GM23338 (cell line): ENCODE data around the gene CCNG2. TPM values are rescaled to one million over a fixed set of nuclear protein-coding genes. Genes with fewer than 3 reads are reported as not detected.

Experiments
- ATAC-seq: fragments of 200-7000 bp; cut with Tn5 transposase; 3 replicates; pipeline ENCODE4 v1.9.1; 2020
- DNase-seq: peaks from one replicate; pipeline ENCODE4 v3.0.0-alpha.2; 2015; ENCODE audit warnings: low spot score
- H2AFZ ChIP-seq: fragments of 200-600 bp; sonication (generic); 2 replicates; pipeline ENCODE4 v1.8.0; 2016; ENCODE audit warnings: antibody characterized with exemption, mild to moderate bottlenecking, moderate library complexity
- H3F3A ChIP-seq: fragments of 200-600 bp; sonication (generic); replicated peaks from 2 replicates; pipeline ENCODE4 v1.8.0; 2017; ENCODE audit warnings: antibody characterized with exemption, mixed run types, low read depth
- H3K27ac ChIP-seq: fragments of 200-600 bp; sonication (generic); 2 replicates; pipeline ENCODE4 v1.6.1; 2016; ENCODE audit warnings: low read depth
- H3K27me3 ChIP-seq: fragments of 200-600 bp; sonication (generic); 2 replicates; pipeline ENCODE4 v1.8.0; 2016; ENCODE audit warnings: mild to moderate bottlenecking, mixed run types, moderate library complexity; ENCODE audit not compliant: insufficient read depth
- H3K36me3 ChIP-seq: fragments of 200-600 bp; sonication (generic); 2 replicates; pipeline ENCODE4 v1.8.0; 2016; ENCODE audit warnings: mild to moderate bottlenecking; ENCODE audit not compliant: insufficient read depth
- H3K4me1 ChIP-seq: fragments of 200-600 bp; sonication (generic); 2 replicates; pipeline ENCODE4 v1.8.0; 2016; ENCODE audit warnings: mild to moderate bottlenecking, moderate library complexity; ENCODE audit not compliant: insufficient read depth
- H3K4me2 ChIP-seq: fragments of 200-600 bp; sonication (generic); 2 replicates; pipeline ENCODE4 v1.7.1; 2017; ENCODE audit warnings: mixed run types
- H3K4me3 ChIP-seq: fragments of 200-600 bp; sonication (generic); 2 replicates; pipeline ENCODE4 v1.6.1; 2016; ENCODE audit warnings: mixed run types
- H3K79me2 ChIP-seq: fragments of 200-600 bp; sonication (generic); replicated peaks from 2 replicates; pipeline ENCODE4 v1.8.0; 2017; ENCODE audit warnings: mild to moderate bottlenecking; ENCODE audit not compliant: insufficient read depth
- H3K9me2 ChIP-seq: fragments of 200-600 bp; sonication (generic); 2 replicates; pipeline ENCODE4 v1.8.0; 2017; ENCODE audit not compliant: insufficient read depth
- H4K20me1 ChIP-seq: fragments of 200-600 bp; sonication (generic); replicated peaks from 2 replicates; pipeline ENCODE4 v1.8.0; 2017; ENCODE audit warnings: mild to moderate bottlenecking; ENCODE audit not compliant: insufficient read depth
- H3K27ac Mint-ChIP-seq: 2 replicates; pipeline ENCODE4 v1.8.0; 2020; ENCODE audit warnings: inconsistent platforms, mild to moderate bottlenecking, moderate library complexity, mixed read lengths
- H3K27me3 Mint-ChIP-seq: 3 replicates; pipeline ENCODE4 v1.8.0; 2022; ENCODE audit warnings: low read depth, mild to moderate bottlenecking, moderate library complexity, mixed read lengths, inconsistent platforms; ENCODE audit not compliant: insufficient read depth, poor library complexity
- H3K36me3 Mint-ChIP-seq: 3 replicates; pipeline ENCODE4 v1.8.0; 2021; ENCODE audit warnings: low read depth, mild to moderate bottlenecking, inconsistent platforms, moderate library complexity, mixed read lengths
- H3K4me1 Mint-ChIP-seq: 3 replicates; pipeline ENCODE4 v1.8.0; 2020; ENCODE audit warnings: mild to moderate bottlenecking, inconsistent platforms, mixed read lengths
- H3K4me3 Mint-ChIP-seq: 3 replicates; pipeline ENCODE4 v1.8.0; 2021; ENCODE audit warnings: moderate library complexity, mild to moderate bottlenecking, inconsistent platforms, mixed read lengths
- H3K9me3 Mint-ChIP-seq: 3 replicates; pipeline ENCODE4 v1.8.0; 2020; ENCODE audit warnings: moderate library complexity, mild to moderate bottlenecking, inconsistent platforms, mixed read lengths
- CREB1 ChIP-seq: fragments of 250-450 bp; sonication (Bioruptor Pico); IDR thresholded peaks from 2 replicates; pipeline ENCODE4 v1.5.0; 2020; ENCODE audit warnings: low read depth, mild to moderate bottlenecking, moderate library complexity
- CTCF ChIP-seq, 2 experiments: fragments of 200-600 bp in 1 of 2; sonication (generic) in 1 of 2; conservative IDR thresholded peaks; 2 replicates each; pipeline versions ENCODE4 v1.5.1 to v1.6.1; 2016 to 2017; ENCODE audit warnings: antibody characterized with exemption in 2 of 2, low read depth in 2 of 2, mild to moderate bottlenecking in 2 of 2, moderate library complexity in 1 of 2
- ETS1 ChIP-seq: IDR thresholded peaks from 2 replicates; pipeline ENCODE4 v1.6.1; 2016; ENCODE audit warnings: antibody characterized with exemption
- EZH2 ChIP-seq: fragments of 200-600 bp; sonication (generic); IDR thresholded peaks from one replicate; pipeline ENCODE4 v1.8.0; 2017; ENCODE audit warnings: antibody characterized with exemption, mild to moderate bottlenecking, low read depth; ENCODE audit not compliant: unreplicated experiment
- EZH2phosphoT487 ChIP-seq: fragments of 200-600 bp; sonication (generic); IDR thresholded peaks from one replicate; pipeline ENCODE4 v1.8.1; 2018; ENCODE audit warnings: antibody characterized with exemption; ENCODE audit not compliant: unreplicated experiment
- JUNB ChIP-seq: IDR thresholded peaks from one replicate; pipeline ENCODE4 v1.6.1; 2016; ENCODE audit warnings: antibody characterized with exemption; ENCODE audit not compliant: unreplicated experiment
- NANOG ChIP-seq: IDR thresholded peaks from 2 replicates; pipeline ENCODE4 v1.6.1; 2016; ENCODE audit warnings: antibody characterized with exemption, borderline replicate concordance
- POLR2AphosphoS5 ChIP-seq: IDR thresholded peaks from 2 replicates; pipeline ENCODE4 v1.6.1; 2016; ENCODE audit warnings: antibody characterized with exemption, low read depth
- REST ChIP-seq: IDR thresholded peaks from one replicate; pipeline ENCODE4 v1.6.1; 2018; ENCODE audit warnings: antibody characterized with exemption; ENCODE audit not compliant: unreplicated experiment
- STAT1 ChIP-seq: IDR thresholded peaks from one replicate; pipeline ENCODE4 v1.6.1; 2016; ENCODE audit warnings: antibody characterized with exemption; ENCODE audit not compliant: unreplicated experiment
- ZNF114 ChIP-seq: fragments of 250-450 bp; sonication (Bioruptor Pico); IDR thresholded peaks from 2 replicates; pipeline ENCODE4 v1.5.0; 2020; ENCODE audit warnings: mild to moderate bottlenecking, moderate library complexity
- ZNF331 ChIP-seq: fragments of 250-450 bp; sonication (Bioruptor Pico); IDR thresholded peaks from 2 replicates; pipeline ENCODE4 v1.5.0; 2020; ENCODE audit warnings: low read depth, mild to moderate bottlenecking, moderate library complexity
- polyA plus RNA-seq: library from polyadenylated mRNA; unstranded; fragments of >200 nt; fragmentation: Nextera tagmentation; extraction: Ambion mirVana; gene quantifications from 2 replicates; pipeline ENCODE4 v1.2.1, GENCODE V29; 2016
- total RNA-seq: library from RNA; depleted of rRNA; stranded (reverse); fragments of >200 nt; shearing (Covaris generic); gene quantifications from 2 replicates; pipeline ENCODE4 v1.2.3, GENCODE V29; 2014
- TF ChIP-seq, protein P1 (sequence below): fragments of 250-450 bp; sonication (Bioruptor Pico); IDR thresholded peaks from 2 replicates; pipeline ENCODE4 v1.5.0; 2020; ENCODE audit warnings: mild to moderate bottlenecking, moderate library complexity

CCNG2 gene
- total and polyA plus RNA-seq, 2 experiments from 2014 or later: 7.1 to 16.5 TPM

DNA sequence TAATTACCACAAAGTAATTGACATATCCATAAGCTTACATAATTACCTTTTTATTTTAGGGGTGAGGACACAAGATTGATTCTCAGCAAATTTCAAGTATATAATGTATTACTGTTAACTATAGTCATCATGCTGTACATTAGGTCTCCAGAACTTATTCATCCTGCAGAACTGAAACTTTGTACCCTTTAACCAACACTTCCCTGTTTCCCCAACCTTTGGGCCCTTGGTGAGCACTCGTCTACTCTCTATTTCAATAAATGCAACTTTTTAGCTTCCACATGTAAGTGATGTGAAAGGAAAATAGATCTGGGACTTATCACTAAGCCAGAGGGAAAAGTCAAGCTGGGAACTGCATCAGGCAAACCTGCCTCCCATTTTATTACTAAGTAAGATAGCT lies 33.6 kb upstream of the CCNG2 start:
- no peak overlapping the region for H3K4me3 ChIP-seq
- no peaks in the 10 kb centered on the region for H3K9me2 ChIP-seq
- H3K4me1 ChIP-seq: peaks cover 32% of the 10 kb centered on the region
- ATAC-seq (no peak), DNase-seq (no peak)
- no peak for TF ChIP-seq POLR2AphosphoS5
- no peak for TF ChIP-seq CREB1
- TF ChIP-seq ZNF331 (CRISPR knock-in tag): no peak
- no peak for TF ChIP-seq CTCF (conservative IDR thresholded peaks at IDR 0.05; ENCODE audit: low read depth in 2 of 2)
- TF ChIP-seq, protein P1, sequence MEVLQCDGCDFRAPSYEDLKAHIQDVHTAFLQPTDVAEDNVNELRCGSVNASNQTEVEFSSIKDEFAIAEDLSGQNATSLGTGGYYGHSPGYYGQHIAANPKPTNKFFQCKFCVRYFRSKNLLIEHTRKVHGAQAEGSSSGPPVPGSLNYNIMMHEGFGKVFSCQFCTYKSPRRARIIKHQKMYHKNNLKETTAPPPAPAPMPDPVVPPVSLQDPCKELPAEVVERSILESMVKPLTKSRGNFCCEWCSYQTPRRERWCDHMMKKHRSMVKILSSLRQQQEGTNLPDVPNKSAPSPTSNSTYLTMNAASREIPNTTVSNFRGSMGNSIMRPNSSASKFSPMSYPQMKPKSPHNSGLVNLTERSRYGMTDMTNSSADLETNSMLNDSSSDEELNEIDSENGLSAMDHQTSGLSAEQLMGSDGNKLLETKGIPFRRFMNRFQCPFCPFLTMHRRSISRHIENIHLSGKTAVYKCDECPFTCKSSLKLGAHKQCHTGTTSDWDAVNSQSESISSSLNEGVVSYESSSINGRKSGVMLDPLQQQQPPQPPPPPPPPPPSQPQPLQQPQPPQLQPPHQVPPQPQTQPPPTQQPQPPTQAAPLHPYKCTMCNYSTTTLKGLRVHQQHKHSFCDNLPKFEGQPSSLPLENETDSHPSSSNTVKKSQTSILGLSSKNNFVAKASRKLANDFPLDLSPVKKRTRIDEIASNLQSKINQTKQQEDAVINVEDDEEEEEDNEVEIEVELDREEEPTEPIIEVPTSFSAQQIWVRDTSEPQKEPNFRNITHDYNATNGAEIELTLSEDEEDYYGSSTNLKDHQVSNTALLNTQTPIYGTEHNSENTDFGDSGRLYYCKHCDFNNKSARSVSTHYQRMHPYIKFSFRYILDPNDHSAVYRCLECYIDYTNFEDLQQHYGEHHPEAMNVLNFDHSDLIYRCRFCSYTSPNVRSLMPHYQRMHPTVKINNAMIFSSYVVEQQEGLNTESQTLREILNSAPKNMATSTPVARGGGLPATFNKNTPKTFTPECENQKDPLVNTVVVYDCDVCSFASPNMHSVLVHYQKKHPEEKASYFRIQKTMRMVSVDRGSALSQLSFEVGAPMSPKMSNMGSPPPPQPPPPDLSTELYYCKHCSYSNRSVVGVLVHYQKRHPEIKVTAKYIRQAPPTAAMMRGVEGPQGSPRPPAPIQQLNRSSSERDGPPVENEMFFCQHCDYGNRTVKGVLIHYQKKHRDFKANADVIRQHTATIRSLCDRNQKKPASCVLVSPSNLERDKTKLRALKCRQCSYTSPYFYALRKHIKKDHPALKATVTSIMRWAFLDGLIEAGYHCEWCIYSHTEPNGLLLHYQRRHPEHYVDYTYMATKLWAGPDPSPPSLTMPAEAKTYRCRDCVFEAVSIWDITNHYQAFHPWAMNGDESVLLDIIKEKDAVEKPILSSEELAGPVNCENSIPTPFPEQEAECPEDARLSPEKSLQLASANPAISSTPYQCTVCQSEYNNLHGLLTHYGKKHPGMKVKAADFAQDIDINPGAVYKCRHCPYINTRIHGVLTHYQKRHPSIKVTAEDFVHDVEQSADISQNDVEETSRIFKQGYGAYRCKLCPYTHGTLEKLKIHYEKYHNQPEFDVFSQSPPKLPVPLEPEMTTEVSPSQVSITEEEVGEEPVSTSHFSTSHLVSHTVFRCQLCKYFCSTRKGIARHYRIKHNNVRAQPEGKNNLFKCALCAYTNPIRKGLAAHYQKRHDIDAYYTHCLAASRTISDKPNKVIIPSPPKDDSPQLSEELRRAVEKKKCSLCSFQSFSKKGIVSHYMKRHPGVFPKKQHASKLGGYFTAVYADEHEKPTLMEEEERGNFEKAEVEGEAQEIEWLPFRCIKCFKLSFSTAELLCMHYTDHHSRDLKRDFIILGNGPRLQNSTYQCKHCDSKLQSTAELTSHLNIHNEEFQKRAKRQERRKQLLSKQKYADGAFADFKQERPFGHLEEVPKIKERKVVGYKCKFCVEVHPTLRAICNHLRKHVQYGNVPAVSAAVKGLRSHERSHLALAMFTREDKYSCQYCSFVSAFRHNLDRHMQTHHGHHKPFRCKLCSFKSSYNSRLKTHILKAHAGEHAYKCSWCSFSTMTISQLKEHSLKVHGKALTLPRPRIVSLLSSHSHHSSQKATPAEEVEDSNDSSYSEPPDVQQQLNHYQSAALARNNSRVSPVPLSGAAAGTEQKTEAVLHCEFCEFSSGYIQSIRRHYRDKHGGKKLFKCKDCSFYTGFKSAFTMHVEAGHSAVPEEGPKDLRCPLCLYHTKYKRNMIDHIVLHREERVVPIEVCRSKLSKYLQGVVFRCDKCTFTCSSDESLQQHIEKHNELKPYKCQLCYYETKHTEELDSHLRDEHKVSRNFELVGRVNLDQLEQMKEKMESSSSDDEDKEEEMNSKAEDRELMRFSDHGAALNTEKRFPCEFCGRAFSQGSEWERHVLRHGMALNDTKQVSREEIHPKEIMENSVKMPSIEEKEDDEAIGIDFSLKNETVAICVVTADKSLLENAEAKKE (CRISPR knock-in tag): no peak
- no peak for TF ChIP-seq EZH2phosphoT487
- TF ChIP-seq STAT1: no peak
- TF ChIP-seq ZNF114 (CRISPR knock-in tag): no peak
- TF ChIP-seq REST: no peak
- no peak for TF ChIP-seq JUNB
- no peak for TF ChIP-seq ETS1
- TF ChIP-seq NANOG: no peak
- TF ChIP-seq EZH2: no peak
- no peaks in the 10 kb centered on the region for H3K36me3 ChIP-seq
- H3F3A ChIP-seq: no peaks in the 10 kb centered on the region
- Mint-ChIP-seq H3K4me1 (peaks cover 23% of the 10 kb centered on the region), H3K27me3 (peaks cover 5% of the 10 kb centered on the region), H3K4me3 (no peak overlapping the region), H3K36me3 (no peaks in the 10 kb centered on the region), H3K27ac (no peak overlapping the region), H3K9me3 (no peaks in the 10 kb centered on the region)
- H3K27ac ChIP-seq: peak overlapping the region; percentile 39; the same call in 1 of the 2 replicates
- H3K4me2 ChIP-seq: peak overlapping the region; percentile 23; the same call in 1 of the 2 replicates
- H4K20me1 ChIP-seq: no peaks in the 10 kb centered on the region
- H3K27me3 ChIP-seq: no peaks in the 10 kb centered on the region
- no peak overlapping the region for H2AFZ ChIP-seq
- H3K79me2 ChIP-seq: no peaks in the 10 kb centered on the region
